ENCODE results near the gene OR2T10.

DNA sequence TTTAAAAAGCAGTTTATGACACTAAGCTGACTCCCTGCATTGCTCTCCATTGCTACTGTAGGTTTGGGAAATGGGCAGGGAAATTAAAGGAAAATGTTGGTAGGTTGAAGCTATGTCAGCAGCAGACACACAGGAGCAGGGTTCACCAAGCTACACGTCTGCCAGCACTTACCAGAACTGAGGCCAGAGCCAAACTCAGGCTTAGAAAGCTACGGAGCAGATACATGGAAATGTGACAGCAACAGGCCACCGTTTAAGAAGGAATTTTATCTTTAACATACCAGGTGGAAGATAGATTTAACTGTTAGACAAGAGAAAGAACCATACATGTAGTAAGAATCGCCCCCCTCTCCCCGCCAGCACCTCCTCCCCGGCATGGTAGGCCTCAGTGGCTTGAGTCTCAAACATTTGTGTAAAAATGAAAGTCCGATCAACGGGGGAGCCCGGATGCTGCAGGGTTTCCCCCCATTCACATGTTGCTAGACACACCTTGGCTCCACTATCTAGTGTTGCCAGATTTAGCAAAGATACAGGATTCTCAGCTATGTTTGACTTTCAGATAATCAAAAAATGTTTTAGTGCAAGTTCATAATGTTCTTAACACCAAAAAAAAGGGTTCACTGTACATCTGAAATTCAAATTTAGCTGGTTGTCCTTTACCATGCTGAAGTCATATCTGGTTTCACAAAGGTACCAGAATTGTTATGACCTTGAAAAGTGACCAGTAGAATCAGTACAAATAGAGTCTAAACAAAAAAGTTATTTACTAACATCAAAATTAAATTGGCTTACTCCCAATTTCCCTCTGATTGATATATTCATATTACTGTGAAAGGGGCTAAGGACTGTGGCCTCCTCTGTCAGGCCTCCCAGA, 30.7 kb upstream of the OR2T10 start:
- TF ChIP-seq, protein P1, sequence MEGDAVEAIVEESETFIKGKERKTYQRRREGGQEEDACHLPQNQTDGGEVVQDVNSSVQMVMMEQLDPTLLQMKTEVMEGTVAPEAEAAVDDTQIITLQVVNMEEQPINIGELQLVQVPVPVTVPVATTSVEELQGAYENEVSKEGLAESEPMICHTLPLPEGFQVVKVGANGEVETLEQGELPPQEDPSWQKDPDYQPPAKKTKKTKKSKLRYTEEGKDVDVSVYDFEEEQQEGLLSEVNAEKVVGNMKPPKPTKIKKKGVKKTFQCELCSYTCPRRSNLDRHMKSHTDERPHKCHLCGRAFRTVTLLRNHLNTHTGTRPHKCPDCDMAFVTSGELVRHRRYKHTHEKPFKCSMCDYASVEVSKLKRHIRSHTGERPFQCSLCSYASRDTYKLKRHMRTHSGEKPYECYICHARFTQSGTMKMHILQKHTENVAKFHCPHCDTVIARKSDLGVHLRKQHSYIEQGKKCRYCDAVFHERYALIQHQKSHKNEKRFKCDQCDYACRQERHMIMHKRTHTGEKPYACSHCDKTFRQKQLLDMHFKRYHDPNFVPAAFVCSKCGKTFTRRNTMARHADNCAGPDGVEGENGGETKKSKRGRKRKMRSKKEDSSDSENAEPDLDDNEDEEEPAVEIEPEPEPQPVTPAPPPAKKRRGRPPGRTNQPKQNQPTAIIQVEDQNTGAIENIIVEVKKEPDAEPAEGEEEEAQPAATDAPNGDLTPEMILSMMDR (conservative IDR thresholded peaks at IDR 0.05; ENCODE audit: low read length), result no peak
- TF ChIP-seq EZH2phosphoT487 (IDR thresholded peaks at IDR 0.05; ENCODE audit: borderline replicate concordance, low read depth, low read length), result no peak
